CD4-positive, CD25-positive, alpha-beta regulatory T cell (primary cell): Measurements from ENCODE around the gene SPATA31D1. TPM values are rescaled to one million over a fixed set of nuclear protein-coding genes. Genes with fewer than 3 reads are reported as not detected.

Experiments used
- ATAC-seq, 2 donors: fragments of 150-1000 bp; cut with Tn5 transposase; one replicate each; pipeline ENCODE4 v1.10.0; 2021; ENCODE audit warnings: low read depth in 2 of 2, moderate number of reproducible peaks in 2 of 2, moderate library complexity in 1 of 2
- DNase-seq, 3 donors: peaks; one replicate each; pipeline versions ENCODE4 v3.0.0 to v3.0.0-alpha.2; 2012 to 2022; ENCODE audit warnings: mixed read lengths in 1 of 3
- H3K27ac ChIP-seq: one replicate; pipeline ENCODE4 v1.7.0; 2013; ENCODE audit warnings: mild to moderate bottlenecking, low read length; ENCODE audit not compliant: insufficient read depth, poor library complexity, severe bottlenecking
- H3K27me3 ChIP-seq: one replicate; pipeline ENCODE4 v1.7.0; 2013; ENCODE audit warnings: low read length; ENCODE audit not compliant: control insufficient read depth, insufficient read depth
- H3K36me3 ChIP-seq: one replicate; pipeline ENCODE4 v1.7.0; 2013; ENCODE audit warnings: mild to moderate bottlenecking, low read length, moderate library complexity; ENCODE audit not compliant: control insufficient read depth, insufficient read depth
- H3K4me1 ChIP-seq: 2 replicates; pipeline ENCODE4 v1.7.0; 2013; ENCODE audit warnings: mild to moderate bottlenecking, low read length; ENCODE audit not compliant: insufficient read depth, control insufficient read depth, poor library complexity, severe bottlenecking
- H3K4me3 ChIP-seq: one replicate; pipeline ENCODE4 v1.7.0; 2013; ENCODE audit warnings: low read depth, mild to moderate bottlenecking, low read length, moderate library complexity
- H3K9me3 ChIP-seq, 2 experiments: 1 replicate in 1 of 2; 2 replicates in 1 of 2; pipeline ENCODE4 v1.7.0; 2013; ENCODE audit warnings: low read length in 2 of 2, mild to moderate bottlenecking in 1 of 2, moderate library complexity in 1 of 2; ENCODE audit not compliant: control insufficient read depth in 2 of 2
- H3K27ac Mint-ChIP-seq, 3 donors: one replicate each; pipeline ENCODE4 v1.8.0; 2020 to 2022; ENCODE audit warnings: mild to moderate bottlenecking in 3 of 3, mixed read lengths in 3 of 3, moderate library complexity in 2 of 3
- H3K27me3 Mint-ChIP-seq: one replicate; pipeline ENCODE4 v1.8.0; 2022; ENCODE audit warnings: mild to moderate bottlenecking, mixed read lengths
- H3K36me3 Mint-ChIP-seq: one replicate; pipeline ENCODE4 v1.8.0; 2020; ENCODE audit warnings: mixed read lengths
- H3K4me1 Mint-ChIP-seq, 4 donors: one replicate each; pipeline ENCODE4 v1.8.0; 2020 to 2022; ENCODE audit warnings: mixed read lengths in 4 of 4, mild to moderate bottlenecking in 1 of 4
- H3K4me3 Mint-ChIP-seq, 4 donors: one replicate each; pipeline ENCODE4 v1.8.0; 2020 to 2022; ENCODE audit warnings: mild to moderate bottlenecking in 4 of 4, mixed read lengths in 4 of 4, moderate library complexity in 3 of 4
- H3K9me3 Mint-ChIP-seq, 7 donors: one replicate each; pipeline ENCODE4 v1.8.0; 2020 to 2022; ENCODE audit warnings: mixed read lengths in 7 of 7, mild to moderate bottlenecking in 3 of 7, moderate library complexity in 2 of 7
- polyA plus RNA-seq, 4 donors: library from polyadenylated mRNA; unstranded; fragments of 300-500 nt; fragmentation: Illumina TruSeq; gene quantifications; one replicate each; pipeline ENCODE4 v1.2.3, GENCODE V29; 2021
- total RNA-seq: library from RNA; stranded (reverse); gene quantifications from one replicate; pipeline ENCODE4 v1.2.3, GENCODE V29; 2022

The SPATA31D1 gene
- total and polyA plus RNA-seq, 5 donors from 2014 or later = not detected

DNA sequence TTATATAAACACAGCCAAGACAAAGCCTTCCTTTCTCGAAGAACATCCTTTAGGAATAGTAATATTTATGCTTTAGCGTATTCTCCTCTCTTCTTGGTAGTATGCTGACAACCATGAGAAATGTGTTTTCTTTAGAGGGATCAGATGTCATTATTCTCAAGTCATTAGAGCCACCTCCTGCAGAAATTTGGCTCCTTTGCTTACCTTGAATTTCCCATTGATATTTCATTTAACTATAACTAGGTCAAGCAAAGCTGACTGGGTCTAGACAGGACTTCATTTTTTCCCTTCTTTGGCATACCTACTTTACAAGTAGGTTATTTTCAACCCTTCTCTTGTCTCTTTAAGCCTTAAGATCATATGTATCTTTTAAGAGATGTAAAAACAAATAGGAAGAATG, 50.3 kb downstream of the SPATA31D1 start:
- DNase-seq = no peak
- no peak for ATAC-seq
- Mint-ChIP-seq H3K27ac (no peak overlapping the region), H3K9me3 (peaks cover 0 to 12% (median 6%) of the 10 kb centered on the region in 7 donors), H3K4me1 (no peaks in the 10 kb centered on the region), H3K27me3 (no peaks in the 10 kb centered on the region), H3K4me3 (no peak overlapping the region), H3K36me3 (no peaks in the 10 kb centered on the region)
- Histone ChIP-seq H3K4me3 (no peak overlapping the region), H3K36me3 (no peaks in the 10 kb centered on the region), H3K4me1 (no peaks in the 10 kb centered on the region), H3K27ac (no peak overlapping the region), H3K27me3 (no peaks in the 10 kb centered on the region), H3K9me3 (no peaks in the 10 kb centered on the region)

Other genes with a start within 250 kb of the SPATA31D1 start
- gene SPATA31D4, start 60.3 kb upstream of the SPATA31D1 start, total RNA-seq = not detected
- not detected for gene SPATA31D4, start 60.3 kb upstream of the SPATA31D1 start, polyA plus RNA-seq
- gene SPATA31D3, start 45.3 kb upstream of the SPATA31D1 start, total RNA-seq = not detected
- gene SPATA31D3, start 45.3 kb upstream of the SPATA31D1 start, polyA plus RNA-seq = not detected